Ishikawa (cell line): ENCODE data around the gene ANKRD44.

Experiments used
- CEBPB ChIP-seq: IDR thresholded peaks from 2 replicates; pipeline ENCODE4 v1.6.1; 2012
- CREB1 ChIP-seq: IDR thresholded peaks from 2 replicates; pipeline ENCODE4 v1.6.1; 2012; ENCODE audit warnings: low read depth
- EGR1 ChIP-seq: IDR thresholded peaks from 2 replicates; pipeline ENCODE4 v1.6.1; 2012
- EP300 ChIP-seq: IDR thresholded peaks from 2 replicates; pipeline ENCODE4 v1.6.1; 2012; ENCODE audit warnings: borderline replicate concordance
- FOXM1 ChIP-seq: IDR thresholded peaks from 2 replicates; pipeline ENCODE4 v1.6.1; 2012; ENCODE audit warnings: low read depth, borderline replicate concordance
- MAX ChIP-seq: IDR thresholded peaks from 2 replicates; pipeline ENCODE4 v1.6.1; 2012
- NFIC ChIP-seq: IDR thresholded peaks from 2 replicates; pipeline ENCODE4 v1.6.1; 2012
- RAD21 ChIP-seq: IDR thresholded peaks from 2 replicates; pipeline ENCODE4 v1.6.1; 2012; ENCODE audit warnings: low read depth
- REST ChIP-seq: IDR thresholded peaks from 2 replicates; pipeline ENCODE4 v1.6.1; 2012; ENCODE audit warnings: low read depth, mild to moderate bottlenecking
- TAF1 ChIP-seq: IDR thresholded peaks from 2 replicates; pipeline ENCODE4 v1.6.1; 2012; ENCODE audit warnings: low read depth, mild to moderate bottlenecking
- TCF12 ChIP-seq: IDR thresholded peaks from 2 replicates; pipeline ENCODE4 v1.6.1; 2012; ENCODE audit warnings: low read depth
- TEAD4 ChIP-seq: IDR thresholded peaks from 2 replicates; pipeline ENCODE4 v1.6.1; 2012
- USF1 ChIP-seq: IDR thresholded peaks from 2 replicates; pipeline ENCODE4 v1.6.1; 2012
- YY1 ChIP-seq: IDR thresholded peaks from 2 replicates; pipeline ENCODE4 v1.6.1; 2012; ENCODE audit warnings: low read depth
- ZBTB7A ChIP-seq: IDR thresholded peaks from 2 replicates; pipeline ENCODE4 v1.6.1; 2012; ENCODE audit warnings: low read depth

The ANKRD44 gene

GRCh38 chr2:197242719-197243118, 67.9 kb downstream of the ANKRD44 start:
- TF ChIP-seq CEBPB (no peak), ZBTB7A (no peak), TEAD4 (no peak), FOXM1 (no peak), NFIC (no peak), MAX (no peak), USF1 (no peak)

GRCh38 chr2:197241596-197241995, 69.0 kb downstream of the ANKRD44 start:
- no peak for TF ChIP-seq CREB1
- no peak for TF ChIP-seq FOXM1
- TF ChIP-seq EGR1: no peak
- no peak for TF ChIP-seq ZBTB7A
- TF ChIP-seq TAF1: no peak
- no peak for TF ChIP-seq USF1

- TF ChIP-seq TAF1 (no peak), USF1 (no peak), EGR1 (no peak), TEAD4 (no peak), YY1 (no peak), CREB1 (no peak), RAD21 (no peak), FOXM1 (no peak), MAX (no peak), CEBPB (no peak), TCF12 (no peak), ZBTB7A (no peak)
These were observed 69.4 kb downstream of the ANKRD44 start for GRCh38 chr2:197241153-197241552.

- TF ChIP-seq TEAD4 (no peak), YY1 (no peak), TAF1 (no peak), ZBTB7A (no peak), TCF12 (no peak), CEBPB (no peak), FOXM1 (no peak), NFIC (no peak), MAX (no peak)
These were observed 70.0 kb downstream of the ANKRD44 start for GRCh38 chr2:197240421-197241041.

GRCh38 chr2:197239434-197239833, 71.1 kb downstream of the ANKRD44 start:
- TF ChIP-seq TAF1 (no peak), USF1 (no peak), ZBTB7A (no peak), NFIC (no peak), TEAD4 (no peak), FOXM1 (no peak), EP300 (no peak), EGR1 (no peak), REST (no peak), CEBPB (no peak), CREB1 (no peak), RAD21 (no peak), MAX (no peak), TCF12 (no peak), YY1 (no peak)

GRCh38 chr2:197238043-197238365, 72.6 kb downstream of the ANKRD44 start:
- TF ChIP-seq REST (no peak), YY1 (no peak), TAF1 (no peak), USF1 (no peak), TEAD4 (no peak), ZBTB7A (no peak), FOXM1 (no peak), EP300 (no peak), RAD21 (no peak), CEBPB (no peak), NFIC (no peak), MAX (no peak)
